Activated CD8-positive, alpha-beta memory T cell treated with anti-CD3 and anti-CD28 coated beads, Interleukin-2, amount 10 ng/mL, durations not matched to agents 7 days and 5 days (primary cell): Measurements from ENCODE around the gene KIAA0825. TPM values are rescaled to one million over a fixed set of nuclear protein-coding genes. Genes with fewer than 3 reads are reported as not detected.

Source experiments
- ATAC-seq: fragments of 150-1000 bp; cut with Tn5 transposase; one replicate; pipeline ENCODE4 v1.10.0; 2021; ENCODE audit warnings: moderate library complexity
- CTCF ChIA-PET: fragments of 350-600 bp; sonication (Branson Sonifier 250); formaldehyde crosslinking; loops from one replicate; lab custom pipeline; 2021; ENCODE audit warnings: antibody characterized with exemption; lab: Charles Lee
- DNase-seq: peaks from one replicate; pipeline ENCODE4 v3.0.0-alpha.2; 2020
- H3K27ac Mint-ChIP-seq: one replicate; pipeline ENCODE4 v1.8.0; 2021; ENCODE audit warnings: mild to moderate bottlenecking, mixed read lengths
- H3K27me3 Mint-ChIP-seq: one replicate; pipeline ENCODE4 v1.8.0; 2021; ENCODE audit warnings: mixed read lengths
- H3K36me3 Mint-ChIP-seq: one replicate; pipeline ENCODE4 v1.8.0; 2021; ENCODE audit warnings: mild to moderate bottlenecking, mixed read lengths
- H3K4me1 Mint-ChIP-seq: one replicate; pipeline ENCODE4 v1.8.0; 2021; ENCODE audit warnings: mixed read lengths
- H3K4me3 Mint-ChIP-seq: one replicate; pipeline ENCODE4 v1.8.0; 2021; ENCODE audit warnings: mild to moderate bottlenecking, moderate library complexity, mixed read lengths
- H3K9me3 Mint-ChIP-seq: one replicate; pipeline ENCODE4 v1.8.0; 2022; ENCODE audit warnings: low read depth, mixed read lengths
- total RNA-seq, 2 experiments: library from RNA; stranded (reverse); gene quantifications; one replicate each; pipeline ENCODE4 v1.2.3, GENCODE V29; 2021

Gene KIAA0825
- total RNA-seq, 2 experiments from 2014 or later = 2.7 to 3.3 TPM

DNA sequence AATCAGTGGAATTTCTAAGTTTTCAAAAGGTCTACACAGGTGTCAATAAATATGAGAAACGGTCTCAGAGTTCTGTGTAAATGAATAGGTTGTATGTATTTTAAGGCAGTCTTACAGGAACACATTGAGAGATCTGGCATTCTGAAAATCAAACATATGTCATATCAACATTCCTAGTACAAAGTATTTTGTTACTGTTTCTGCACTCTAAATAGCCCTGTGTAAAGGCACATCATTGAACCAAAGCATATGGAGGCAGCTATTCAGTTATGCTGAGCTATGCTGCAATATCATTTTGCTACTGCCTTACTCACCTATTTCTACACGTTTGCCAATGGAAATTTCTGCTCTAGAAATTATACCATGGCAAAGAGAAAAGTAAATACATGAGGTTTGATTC lies 379.1 kb downstream of the KIAA0825 start:
- H3K4me1 Mint-ChIP-seq = no peaks in the 10 kb centered on the region
- CTCF ChIA-PET = no interaction called here
- ATAC-seq = no peak

DNA sequence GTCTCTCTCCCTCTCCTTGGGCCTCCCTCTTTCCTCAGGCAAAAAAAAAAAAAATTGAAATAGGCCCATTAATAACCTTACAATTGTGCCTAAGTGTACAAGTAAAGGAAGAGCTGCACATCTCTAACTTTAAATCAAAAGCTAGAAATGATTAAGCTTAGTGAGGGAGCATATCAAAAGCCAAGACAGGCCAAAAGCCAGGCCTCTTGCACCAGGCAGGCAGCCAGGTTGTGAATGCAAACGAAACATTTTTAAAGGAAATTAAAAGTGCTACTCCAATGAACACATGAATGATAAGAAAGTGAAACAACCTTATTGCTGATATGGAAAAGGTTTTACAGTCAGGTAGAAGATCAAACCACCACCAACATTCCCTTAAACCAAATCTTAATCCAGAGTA lies 383.4 kb downstream of the KIAA0825 start:
- H3K27ac Mint-ChIP-seq = no peak overlapping the region
- H3K4me3 Mint-ChIP-seq = no peak overlapping the region
- CTCF ChIA-PET = no interaction called here
- no peaks in the 10 kb centered on the region for H3K4me1 Mint-ChIP-seq
- DNase-seq = no peak
- H3K27me3 Mint-ChIP-seq = no peaks in the 10 kb centered on the region
- no peaks in the 10 kb centered on the region for H3K9me3 Mint-ChIP-seq
- no peak for ATAC-seq
- H3K36me3 Mint-ChIP-seq = peaks cover 6% of the 10 kb centered on the region

More for the DNA sequence above, 379.1 kb downstream of the KIAA0825 start:
- Mint-ChIP-seq H3K4me3 (no peak overlapping the region), H3K9me3 (no peaks in the 10 kb centered on the region), H3K27me3 (no peaks in the 10 kb centered on the region), H3K36me3 (peaks cover 4% of the 10 kb centered on the region), H3K27ac (no peak overlapping the region)
- DNase-seq = no peak

DNA sequence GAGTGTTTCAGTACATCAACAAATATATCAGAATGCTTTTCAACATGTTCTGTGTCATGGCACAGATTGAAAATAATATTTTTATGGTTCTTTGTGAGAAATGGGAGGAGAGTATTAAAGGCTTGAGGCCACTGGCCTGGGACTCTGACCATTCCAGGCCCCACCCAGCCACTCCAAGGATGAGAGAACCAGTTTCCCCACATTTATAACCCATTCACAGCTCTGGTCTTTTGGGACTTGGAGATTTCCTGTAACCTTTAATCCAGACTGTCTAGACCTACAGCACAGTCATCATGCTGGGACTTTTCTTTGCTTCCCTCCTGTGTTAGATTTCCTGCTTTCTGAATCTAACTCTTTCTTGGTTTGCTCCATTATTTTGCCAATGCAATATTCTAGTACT lies 389.6 kb downstream of the KIAA0825 start:
- no peak for DNase-seq
- Mint-ChIP-seq H3K4me3 (no peak overlapping the region), H3K36me3 (peaks cover 1% of the 10 kb centered on the region), H3K4me1 (peaks cover under 1% of the 10 kb centered on the region), H3K27me3 (peaks cover 3% of the 10 kb centered on the region), H3K27ac (no peak overlapping the region), H3K9me3 (no peaks in the 10 kb centered on the region)
- CTCF ChIA-PET = no interaction called here
- ATAC-seq = no peak

DNA sequence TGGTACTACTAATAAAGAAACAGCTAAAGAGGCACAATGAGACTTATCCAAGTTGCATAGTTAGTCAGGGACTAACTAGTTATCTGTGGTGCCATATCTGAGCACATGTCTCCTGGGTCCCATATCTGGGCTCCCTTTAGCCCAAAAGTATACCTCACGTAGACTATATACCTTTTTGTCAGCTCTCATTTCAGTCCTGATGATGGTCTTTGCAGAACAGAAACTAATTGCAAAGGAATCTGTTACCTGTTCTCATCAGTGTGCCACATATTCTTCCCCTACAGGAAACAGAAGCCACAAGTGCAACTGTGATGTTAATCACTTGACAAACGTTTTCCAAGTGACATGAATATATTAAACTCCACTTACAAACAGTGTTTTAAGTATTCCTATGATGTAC lies 395.2 kb downstream of the KIAA0825 start:
- Mint-ChIP-seq H3K27me3 (no peaks in the 10 kb centered on the region), H3K4me1 (peaks cover 10% of the 10 kb centered on the region), H3K4me3 (no peak overlapping the region), H3K9me3 (no peaks in the 10 kb centered on the region), H3K27ac (no peak overlapping the region), H3K36me3 (peaks cover 2% of the 10 kb centered on the region)
- ATAC-seq (peak; percentile 80), DNase-seq (no peak)
- CTCF ChIA-PET = no interaction called here

DNA sequence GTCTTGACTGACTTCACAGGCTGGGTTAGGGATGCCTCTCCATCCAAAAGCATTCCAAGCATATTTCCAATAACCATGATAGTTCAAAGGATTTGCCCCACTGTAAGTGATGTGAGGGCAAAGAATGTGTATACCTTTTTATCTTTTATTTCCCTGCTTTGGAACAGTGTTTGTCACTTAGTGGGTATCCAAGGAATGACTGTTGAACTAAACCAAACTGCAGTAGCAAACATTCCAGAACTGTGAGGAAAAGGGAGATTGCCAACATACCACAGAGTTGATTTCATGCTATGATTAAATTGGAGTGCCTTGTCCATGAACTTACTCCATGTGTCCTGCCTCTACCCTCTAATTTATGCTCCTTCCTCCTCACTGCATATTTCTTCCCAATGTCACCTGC lies 400.0 kb downstream of the KIAA0825 start:
- Mint-ChIP-seq H3K27me3 (no peaks in the 10 kb centered on the region), H3K36me3 (peaks cover 2% of the 10 kb centered on the region), H3K4me3 (no peak overlapping the region), H3K9me3 (no peaks in the 10 kb centered on the region), H3K4me1 (peaks cover 7% of the 10 kb centered on the region), H3K27ac (no peak overlapping the region)
- DNase-seq (no peak), ATAC-seq (no peak)
- CTCF ChIA-PET = no interaction called here

DNA sequence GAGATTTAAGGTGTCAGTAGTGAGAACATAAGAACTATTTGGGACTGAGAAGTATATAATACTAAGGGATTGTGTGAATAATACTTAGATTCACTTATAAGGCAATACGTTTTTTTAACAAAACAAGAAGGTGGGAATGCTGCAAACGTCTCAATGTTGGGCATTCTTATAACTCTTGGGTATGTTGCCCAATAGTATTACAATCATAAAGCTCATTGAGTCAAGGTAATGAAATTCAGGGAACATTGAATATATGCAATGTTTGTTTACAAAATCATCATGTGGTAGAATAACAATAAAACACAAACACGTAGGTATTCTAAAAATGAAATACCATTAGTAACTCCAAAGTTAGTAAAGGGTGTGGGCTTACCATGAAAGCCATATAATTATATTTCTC lies 400.7 kb downstream of the KIAA0825 start:
- DNase-seq (no peak), ATAC-seq (no peak)
- peaks cover 1% of the 10 kb centered on the region for H3K4me1 Mint-ChIP-seq
- CTCF ChIA-PET = no interaction called here
- no peak overlapping the region for H3K27ac Mint-ChIP-seq
- H3K4me3 Mint-ChIP-seq = no peak overlapping the region
- H3K27me3 Mint-ChIP-seq = no peaks in the 10 kb centered on the region
- H3K36me3 Mint-ChIP-seq = no peaks in the 10 kb centered on the region
- no peaks in the 10 kb centered on the region for H3K9me3 Mint-ChIP-seq

DNA sequence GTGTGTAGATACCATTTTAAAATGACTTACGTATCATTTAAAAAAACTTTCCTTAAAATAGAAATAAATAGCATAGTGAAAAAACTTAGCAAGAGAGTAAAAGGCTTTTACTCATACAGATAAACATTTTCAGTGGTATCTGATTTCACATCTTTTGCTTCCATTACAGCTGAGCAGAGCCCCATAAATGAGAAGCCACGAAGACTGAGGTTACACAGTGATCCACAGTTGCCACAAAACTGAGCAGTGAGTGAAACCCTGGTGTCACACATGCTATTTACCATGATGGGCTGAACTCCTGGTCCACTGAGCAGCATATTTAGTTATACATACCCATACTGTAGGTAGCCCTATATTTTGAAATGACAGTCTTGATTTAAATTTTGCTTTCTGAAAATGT lies 401.2 kb downstream of the KIAA0825 start:
- ATAC-seq (no peak), DNase-seq (no peak)
- H3K36me3 Mint-ChIP-seq = no peaks in the 10 kb centered on the region
- H3K27ac Mint-ChIP-seq = no peak overlapping the region
- H3K9me3 Mint-ChIP-seq = no peaks in the 10 kb centered on the region
- H3K27me3 Mint-ChIP-seq = no peaks in the 10 kb centered on the region
- no peak overlapping the region for H3K4me3 Mint-ChIP-seq
- H3K4me1 Mint-ChIP-seq = peaks cover under 1% of the 10 kb centered on the region
- CTCF ChIA-PET = no interaction called here

DNA sequence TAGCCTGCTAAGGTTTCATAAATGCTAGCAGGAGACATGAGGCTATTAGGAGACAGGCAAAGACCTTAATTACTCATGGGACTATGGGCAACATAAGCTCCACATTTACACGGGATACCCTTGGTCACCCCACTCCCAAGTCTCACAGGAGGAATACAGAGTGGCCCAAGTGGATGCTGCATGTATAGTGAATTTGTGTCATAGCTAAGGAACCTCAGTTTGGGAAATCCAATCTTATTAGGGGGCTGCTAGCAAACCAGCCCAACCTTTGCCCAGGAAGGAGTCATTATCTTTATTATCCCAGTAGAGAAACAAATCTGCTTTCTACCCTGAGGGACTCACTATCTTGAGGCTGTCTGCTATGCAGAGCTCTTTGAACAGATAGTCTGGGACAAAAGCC lies 405.9 kb downstream of the KIAA0825 start:
- Mint-ChIP-seq H3K36me3 (no peaks in the 10 kb centered on the region), H3K4me1 (no peaks in the 10 kb centered on the region), H3K27me3 (peaks cover 5% of the 10 kb centered on the region), H3K27ac (no peak overlapping the region), H3K9me3 (no peaks in the 10 kb centered on the region), H3K4me3 (no peak overlapping the region)
- ATAC-seq (no peak), DNase-seq (no peak)
- CTCF ChIA-PET = interaction anchor here (1.0 kb wide), 1 partner anchor 17 kb away, joined by 3 read pairs; no protein-coding TSS in a partner anchor

DNA sequence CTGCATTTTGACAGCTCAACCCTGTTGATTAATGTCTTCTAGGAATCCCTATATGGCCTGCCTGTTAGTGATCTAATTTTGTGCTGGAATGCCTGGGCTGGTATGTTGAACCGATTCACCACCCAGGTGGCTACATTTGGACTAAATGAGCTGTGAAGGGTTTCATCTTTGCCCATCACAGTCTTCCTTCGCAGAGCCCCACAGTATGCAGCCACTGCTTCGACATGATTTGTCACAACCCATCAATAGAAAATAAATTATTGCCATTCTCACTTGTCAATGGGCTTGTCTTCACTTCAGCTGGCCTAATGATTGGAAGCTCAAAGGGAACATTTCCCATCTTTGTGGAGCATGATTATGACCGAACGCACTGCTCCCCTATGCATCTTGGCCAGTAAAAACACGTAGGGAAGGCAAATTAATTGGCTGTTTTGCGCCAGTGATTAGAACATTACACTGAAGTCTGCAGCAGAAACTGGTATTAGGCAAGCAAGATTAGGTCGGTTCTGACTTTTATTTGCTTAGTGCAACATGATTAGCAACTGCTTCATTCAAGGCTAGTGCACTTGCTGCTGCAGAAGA lies 408.5 kb downstream of the KIAA0825 start:
- ATAC-seq (no peak), DNase-seq (no peak)
- Mint-ChIP-seq H3K9me3 (no peaks in the 10 kb centered on the region), H3K4me1 (no peaks in the 10 kb centered on the region), H3K36me3 (no peaks in the 10 kb centered on the region), H3K4me3 (no peak overlapping the region), H3K27me3 (peaks cover 5% of the 10 kb centered on the region), H3K27ac (no peak overlapping the region)
- CTCF ChIA-PET = no interaction called here

DNA sequence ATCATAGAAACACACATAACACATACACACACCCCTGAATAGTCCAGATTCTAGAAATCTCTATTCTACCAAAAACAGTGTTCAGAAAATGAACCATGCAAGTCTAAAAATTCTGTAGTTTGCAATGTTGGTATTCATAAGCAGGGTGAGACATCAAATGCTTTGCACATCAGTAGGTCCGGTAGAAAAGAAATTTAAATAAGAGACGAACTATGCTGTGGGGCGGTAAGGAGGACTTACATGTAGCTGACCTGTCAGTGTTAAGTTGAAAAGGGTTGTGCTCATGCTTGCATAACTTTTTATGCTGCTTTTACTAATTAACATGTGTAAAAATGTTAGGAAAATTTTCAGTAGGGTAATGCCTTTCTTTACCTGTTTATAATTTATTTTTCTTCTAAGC lies 409.1 kb downstream of the KIAA0825 start:
- no peak overlapping the region for H3K27ac Mint-ChIP-seq
- CTCF ChIA-PET = no interaction called here
- H3K36me3 Mint-ChIP-seq = no peaks in the 10 kb centered on the region
- H3K4me3 Mint-ChIP-seq = no peak overlapping the region
- DNase-seq (no peak), ATAC-seq (no peak)
- no peaks in the 10 kb centered on the region for H3K9me3 Mint-ChIP-seq
- H3K4me1 Mint-ChIP-seq = no peaks in the 10 kb centered on the region
- peaks cover 5% of the 10 kb centered on the region for H3K27me3 Mint-ChIP-seq

DNA sequence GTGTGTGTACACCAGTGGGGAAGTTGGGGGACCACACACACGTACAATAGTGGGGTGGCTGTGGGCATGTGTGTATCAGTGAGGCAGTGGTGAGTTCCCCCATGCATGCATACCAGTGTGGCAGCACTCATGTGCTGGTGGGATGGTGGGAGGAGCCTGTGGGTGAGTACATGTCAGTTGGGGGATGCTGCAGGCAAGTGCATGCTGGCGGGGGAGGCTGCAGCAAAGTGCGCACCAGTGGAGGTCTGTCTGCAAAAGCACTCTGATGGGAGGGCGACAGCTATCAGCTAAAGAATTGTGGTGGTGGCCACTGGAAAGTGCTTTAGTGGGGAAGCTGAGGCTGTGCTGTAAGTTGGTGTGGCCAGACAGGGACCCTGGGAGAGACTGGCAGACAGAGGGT lies 418.8 kb downstream of the KIAA0825 start:
- H3K9me3 Mint-ChIP-seq = no peaks in the 10 kb centered on the region
- H3K27me3 Mint-ChIP-seq = no peaks in the 10 kb centered on the region
- H3K27ac Mint-ChIP-seq = no peak overlapping the region
- H3K4me3 Mint-ChIP-seq = no peak overlapping the region
- CTCF ChIA-PET = no interaction called here
- no peaks in the 10 kb centered on the region for H3K4me1 Mint-ChIP-seq
- DNase-seq (no peak), ATAC-seq (no peak)
- H3K36me3 Mint-ChIP-seq = no peaks in the 10 kb centered on the region

DNA sequence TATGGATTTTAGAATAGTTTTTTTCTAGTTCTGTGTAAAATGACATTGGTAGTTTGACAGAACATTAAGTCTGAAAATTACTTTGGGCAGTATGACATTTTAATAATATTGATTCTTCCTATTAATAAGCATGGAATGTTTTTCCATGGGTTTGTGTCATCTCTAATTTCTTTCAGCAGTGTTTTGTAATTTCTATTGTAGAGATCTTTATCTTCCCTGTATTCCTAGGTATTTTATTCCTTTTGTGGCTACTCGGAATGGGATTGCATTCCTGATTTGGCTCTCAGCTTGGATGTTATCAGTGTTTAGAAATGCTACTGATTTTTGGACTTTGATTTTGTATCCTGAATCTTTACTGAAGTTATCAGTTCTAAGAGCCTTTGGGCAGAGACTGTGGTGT lies 420.4 kb downstream of the KIAA0825 start:
- Mint-ChIP-seq H3K9me3 (no peaks in the 10 kb centered on the region), H3K4me3 (no peak overlapping the region), H3K36me3 (no peaks in the 10 kb centered on the region), H3K27me3 (no peaks in the 10 kb centered on the region), H3K4me1 (no peaks in the 10 kb centered on the region), H3K27ac (no peak overlapping the region)
- ATAC-seq = no peak
- CTCF ChIA-PET = no interaction called here
- DNase-seq = no peak

DNA sequence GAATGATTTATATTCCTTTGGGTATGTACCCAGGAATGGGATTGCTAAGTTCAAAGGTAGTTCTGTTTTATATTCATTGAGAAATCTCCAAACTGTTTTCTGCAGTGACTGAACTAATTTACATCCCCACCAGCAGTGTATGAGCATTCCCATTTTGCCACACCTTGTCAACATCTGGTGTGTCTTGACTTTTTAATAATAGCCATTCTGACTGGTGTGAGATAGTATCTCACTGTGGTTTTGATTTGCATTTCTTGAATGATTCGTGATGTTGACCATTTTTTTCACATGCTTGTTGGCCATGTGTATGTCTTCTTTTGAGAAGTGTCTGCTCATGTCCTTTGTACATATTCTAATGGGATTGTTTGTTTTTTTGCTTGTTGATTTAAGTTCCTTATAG lies 421.5 kb downstream of the KIAA0825 start:
- no peaks in the 10 kb centered on the region for H3K4me1 Mint-ChIP-seq
- no peaks in the 10 kb centered on the region for H3K27me3 Mint-ChIP-seq
- no peaks in the 10 kb centered on the region for H3K36me3 Mint-ChIP-seq
- CTCF ChIA-PET = no interaction called here
- no peak overlapping the region for H3K4me3 Mint-ChIP-seq
- ATAC-seq (no peak), DNase-seq (no peak)
- H3K9me3 Mint-ChIP-seq = no peaks in the 10 kb centered on the region
- H3K27ac Mint-ChIP-seq = no peak overlapping the region

DNA sequence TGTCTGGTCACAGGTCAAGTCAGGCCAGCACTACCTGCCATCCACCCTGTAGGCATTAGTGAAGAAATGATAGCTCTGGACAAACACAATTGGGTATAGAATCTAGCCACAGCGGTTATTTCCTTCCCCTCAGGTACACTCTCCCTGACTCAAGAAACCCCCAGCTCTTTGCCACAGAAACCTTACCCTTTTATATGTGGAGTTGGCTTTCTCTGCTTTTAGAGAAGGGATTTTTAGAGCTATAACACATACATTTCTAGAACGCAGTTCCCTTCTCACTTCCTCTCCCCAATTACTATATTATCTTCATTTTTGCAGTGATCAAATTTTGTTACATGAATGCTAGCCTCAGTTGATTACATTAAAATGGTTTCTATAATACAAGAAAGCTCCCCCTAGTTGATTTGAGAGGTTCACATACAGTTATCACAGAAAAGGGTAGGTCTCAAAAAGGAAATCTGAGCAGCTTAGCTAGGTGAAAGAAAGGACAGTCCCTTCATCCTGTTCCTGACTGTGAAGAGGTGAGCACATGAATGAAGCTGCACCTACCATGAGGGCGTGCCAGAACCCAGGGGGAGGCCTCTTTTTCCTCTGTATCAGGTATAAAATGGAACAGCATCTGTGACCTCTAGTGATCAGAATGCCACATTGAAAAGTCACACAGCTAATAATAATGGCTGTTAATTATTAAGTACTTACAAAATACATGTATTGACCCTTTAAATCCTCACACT lies 425.6 kb downstream of the KIAA0825 start:
- ATAC-seq = no peak
- H3K27ac Mint-ChIP-seq = no peak overlapping the region
- CTCF ChIA-PET = no interaction called here

More for the DNA sequence above, 425.6 kb downstream of the KIAA0825 start:
- H3K36me3 Mint-ChIP-seq = no peaks in the 10 kb centered on the region
- H3K4me3 Mint-ChIP-seq = no peak overlapping the region
- DNase-seq = no peak
- peaks cover under 1% of the 10 kb centered on the region for H3K27me3 Mint-ChIP-seq
- no peaks in the 10 kb centered on the region for H3K4me1 Mint-ChIP-seq
- H3K9me3 Mint-ChIP-seq = no peaks in the 10 kb centered on the region
